ENCODE results near the gene PLCD3.

PLCD3 gene

GRCh38 chr17:45135978-45136791 lies 3.9 kb upstream of the PLCD3 start:
- no peak for DNase-seq (ENCODE audit: extremely low spot score)
- POLR2A ChIA-PET: interaction anchor here (0.7 to 1.9 kb wide), 5 partner anchors 8 to 26 kb away, joined by 3 to 48 read pairs (median 4); partner anchors contain the start of genes HEXIM1 and HEXIM2
- CTCF ChIA-PET: interaction anchor here (0.6 to 13.5 kb wide), 114 partner anchors 8 to 716 kb away, joined by 3 to 316 read pairs (median 5); partner anchors contain the start of genes EFTUD2, GFAP, HEXIM1 and HEXIM2

DNA sequence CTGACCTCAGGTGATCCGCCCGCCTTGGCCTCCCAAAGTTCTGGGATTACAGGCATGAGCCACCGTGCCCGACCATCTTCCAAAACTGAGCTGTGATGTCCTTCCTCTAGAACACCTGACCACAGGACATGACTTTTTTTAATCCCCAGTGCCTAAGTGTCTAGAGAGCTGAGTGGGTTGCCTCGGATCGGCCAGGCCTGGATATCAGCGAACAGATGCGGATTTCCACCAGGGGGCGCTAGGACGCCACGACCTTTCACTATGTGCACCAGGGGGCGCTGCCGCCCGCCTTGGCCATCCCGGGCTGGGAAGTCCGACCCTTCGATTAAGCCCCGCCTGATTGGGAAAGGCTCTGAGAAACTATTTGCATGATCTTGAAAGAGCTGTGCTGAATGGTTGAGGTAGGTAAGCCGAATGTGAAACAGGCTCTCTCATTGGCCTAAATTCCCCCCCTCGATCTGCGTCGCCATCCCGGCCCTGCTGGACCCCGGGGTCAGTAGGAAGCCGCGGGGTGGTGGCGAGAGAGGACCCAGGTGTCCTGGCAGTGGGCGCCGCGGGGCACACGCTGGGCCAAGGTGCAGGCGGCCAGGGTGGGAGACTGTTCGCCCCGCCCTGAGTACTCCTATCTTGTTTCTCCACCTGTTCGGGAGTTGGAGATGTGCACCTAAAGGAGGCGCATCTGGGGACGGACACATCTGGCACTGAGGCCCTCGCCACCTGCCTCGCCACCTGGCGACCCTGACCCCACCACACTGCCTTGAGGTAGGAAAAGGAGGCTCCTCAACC lies 3.1 kb upstream of the PLCD3 start, which contains the start of gene ACBD4:
Gene ACBD4 (plus strand): TSS at position 496 of the 786 bp plus-strand sequence. CDS start 458 bp downstream, outside the sequence.
- CTCF ChIA-PET: interaction anchor here (0.6 to 13.5 kb wide), 120 partner anchors 8 to 717 kb away, joined by 3 to 316 read pairs (median 5); partner anchors contain the start of genes EFTUD2, GFAP, HEXIM1 and HEXIM2
- POLR2A ChIA-PET: interaction anchor here (0.7 to 1.9 kb wide), 5 partner anchors 9 to 27 kb away, joined by 3 to 48 read pairs (median 4); partner anchors contain the start of genes HEXIM1 and HEXIM2
- peak; percentile 100 for TF ChIP-seq CTCF (IDR thresholded peaks at IDR 0.05; ENCODE audit: control extremely low read depth, extremely low read depth, low read depth, missing control alignments)
- DNase-seq (ENCODE audit: extremely low spot score): peak; percentile 95

More at GRCh38 chr17:45135978-45136791, 3.9 kb upstream of the PLCD3 start:
- TF ChIP-seq CTCF (IDR thresholded peaks at IDR 0.05; ENCODE audit: control extremely low read depth, extremely low read depth, low read depth, missing control alignments): no peak

GRCh38 chr17:45132572-45133463 lies 503 bp upstream of the PLCD3 start:
- ChIA-PET POLR2A (interaction anchor here (0.6 to 1.5 kb wide), 2 partner anchors 16 to 41 kb away, joined by 4 to 5 read pairs; partner anchors contain the start of gene HEXIM1), CTCF (interaction anchor here (1.4 to 13.5 kb wide), 7 partner anchors 9 to 354 kb away, joined by 3 to 316 read pairs (median 6); partner anchors contain the start of genes HEXIM1 and HEXIM2)
- peak; percentile 94 for DNase-seq (ENCODE audit: extremely low spot score)
- peak; percentile 86 for TF ChIP-seq CTCF (IDR thresholded peaks at IDR 0.05; ENCODE audit: control extremely low read depth, extremely low read depth, low read depth, missing control alignments)

GRCh38 chr17:45131616-45132319 lies 547 bp downstream of the PLCD3 start:
- peak; percentile 53 for TF ChIP-seq CTCF (IDR thresholded peaks at IDR 0.05; ENCODE audit: control extremely low read depth, extremely low read depth, low read depth, missing control alignments)
- peak; percentile 61 for DNase-seq (ENCODE audit: extremely low spot score)
- ChIA-PET POLR2A (interaction anchor here (1.5 kb wide), 1 partner anchor 17 kb away, joined by 5 read pairs; the partner anchor contains the start of gene HEXIM1), CTCF (interaction anchor here (0.7 to 13.5 kb wide), 7 partner anchors 8 to 210 kb away, joined by 3 to 316 read pairs (median 6); partner anchors contain the start of gene HEXIM1)

Measured in GM10248 (cell line).